HepG2 (cell line): Measurements from ENCODE around the gene TMEM117. TPM values are rescaled to one million over a fixed set of nuclear protein-coding genes. Genes with fewer than 3 reads are reported as not detected.
A peak's percentile ranks its signal among the peaks of the same experiment; 100 is the strongest.

ENCODE experiments used
- BCL3 ChIP-seq: sonication (generic); formaldehyde crosslinking; IDR thresholded peaks from 2 replicates; pipeline ENCODE4 v1.5.1; 2020; ENCODE audit warnings: mild to moderate bottlenecking, missing genetic modification reagents, moderate library complexity
- BRF2 ChIP-seq: sonication (generic); formaldehyde crosslinking; IDR thresholded peaks from 2 replicates; pipeline ENCODE4 v1.8.1; 2022; ENCODE audit warnings: mild to moderate bottlenecking, missing genetic modification reagents
- EED ChIP-seq: sonication (generic); formaldehyde crosslinking; IDR thresholded peaks from 2 replicates; pipeline ENCODE4 v1.5.0; 2020; ENCODE audit warnings: mild to moderate bottlenecking, missing genetic modification reagents
- FOXA1 ChIP-seq, 2 experiments: fragments of 450-650 bp in 1 of 2; sonication (generic) in 1 of 2; formaldehyde crosslinking in 1 of 2; IDR thresholded peaks; 2 replicates each; pipeline versions ENCODE4 v1.4.0 to v1.6.1; 2016 to 2020; ENCODE audit warnings: missing genetic modification reagents in 1 of 2
- FOXK2 ChIP-seq: fragments of 450-650 bp; IDR thresholded peaks from 2 replicates; pipeline ENCODE4 v1.6.1; 2016
- KDM1A ChIP-seq: IDR thresholded peaks from 2 replicates; pipeline ENCODE4 v1.6.1; 2016; ENCODE audit warnings: missing compliant biosample characterization
- KLF13 ChIP-seq: sonication (generic); formaldehyde crosslinking; IDR thresholded peaks from 2 replicates; pipeline ENCODE4 v1.4.0; 2020; ENCODE audit warnings: mild to moderate bottlenecking, missing genetic modification reagents
- MAF1 ChIP-seq: sonication (generic); formaldehyde crosslinking; IDR thresholded peaks from 2 replicates; pipeline ENCODE4 v1.5.0; 2020; ENCODE audit warnings: missing genetic modification reagents, borderline replicate concordance
- MAFG ChIP-seq: sonication (generic); formaldehyde crosslinking; IDR thresholded peaks from 2 replicates; pipeline ENCODE4 v1.5.1; 2020; ENCODE audit warnings: mild to moderate bottlenecking, missing genetic modification reagents
- NCOA5 ChIP-seq: sonication (generic); formaldehyde crosslinking; IDR thresholded peaks from 2 replicates; pipeline ENCODE4 v1.4.0; 2020; ENCODE audit warnings: missing genetic modification reagents
- NFRKB ChIP-seq: fragments of 450-650 bp; IDR thresholded peaks from 2 replicates; pipeline ENCODE4 v1.6.1; 2017
- PAX8 ChIP-seq: sonication (generic); formaldehyde crosslinking; IDR thresholded peaks from 2 replicates; pipeline ENCODE4 v1.8.0; 2022; ENCODE audit warnings: mild to moderate bottlenecking, missing genetic modification reagents, borderline replicate concordance
- RFX5 ChIP-seq: IDR thresholded peaks from 2 replicates; pipeline ENCODE4 v1.6.1; 2011; ENCODE audit warnings: low read depth, low read length, improper control_type of control experiment
- SRSF4 ChIP-seq: fragments of 200-400 bp; formaldehyde crosslinking; IDR thresholded peaks from one replicate; pipeline ENCODE4 v1.6.1; 2018; ENCODE audit warnings: mild to moderate bottlenecking, low read depth, low read length, moderate library complexity; ENCODE audit not compliant: poor library complexity, severe bottlenecking
- THAP9 ChIP-seq: sonication (generic); formaldehyde crosslinking; IDR thresholded peaks from 2 replicates; pipeline ENCODE4; 2020; ENCODE audit warnings: missing genetic modification reagents, mild to moderate bottlenecking, borderline replicate concordance
- TMF1 ChIP-seq: sonication (generic); formaldehyde crosslinking; IDR thresholded peaks from 2 replicates; pipeline ENCODE4 v1.8.1; 2022; ENCODE audit warnings: low read depth, missing genetic modification reagents
- TOPORS ChIP-seq: sonication (generic); formaldehyde crosslinking; IDR thresholded peaks from 2 replicates; pipeline ENCODE4 v1.8.0; 2023; ENCODE audit warnings: mild to moderate bottlenecking, missing genetic modification reagents
- YEATS2 ChIP-seq: sonication (generic); formaldehyde crosslinking; IDR thresholded peaks from 2 replicates; pipeline ENCODE4 v1.4.0; 2020; ENCODE audit warnings: missing genetic modification reagents, borderline replicate concordance
- YEATS4 ChIP-seq: sonication (generic); formaldehyde crosslinking; IDR thresholded peaks from 2 replicates; pipeline ENCODE4 v1.4.0; 2020; ENCODE audit warnings: missing genetic modification reagents, borderline replicate concordance
- ZKSCAN8 ChIP-seq: IDR thresholded peaks from 2 replicates; pipeline ENCODE4 v1.6.1; 2016; ENCODE audit warnings: borderline replicate concordance, missing genetic modification reagents, missing compliant biosample characterization
- ZNF256 ChIP-seq: sonication (generic); formaldehyde crosslinking; conservative IDR thresholded peaks from 2 replicates; pipeline ENCODE4 v1.4.0; 2020; ENCODE audit warnings: missing genetic modification reagents
- ZNF33A ChIP-seq: sonication (generic); formaldehyde crosslinking; IDR thresholded peaks from 2 replicates; pipeline ENCODE4 v1.5.1; 2020; ENCODE audit warnings: missing genetic modification reagents, mild to moderate bottlenecking, moderate library complexity, borderline replicate concordance
- ZNF678 ChIP-seq: sonication (generic); formaldehyde crosslinking; IDR thresholded peaks from 2 replicates; pipeline ENCODE4 v1.4.0; 2020; ENCODE audit warnings: mild to moderate bottlenecking, missing genetic modification reagents
- ZNF7 ChIP-seq: IDR thresholded peaks from 2 replicates; pipeline ENCODE4 v1.6.1; 2016; ENCODE audit warnings: missing biosample characterization, missing genetic modification reagents
- ZNF737 ChIP-seq: sonication (generic); formaldehyde crosslinking; IDR thresholded peaks from 2 replicates; pipeline ENCODE4 v1.5.0; 2020; ENCODE audit warnings: missing genetic modification reagents, mild to moderate bottlenecking, borderline replicate concordance
- ZNF790 ChIP-seq: sonication (generic); formaldehyde crosslinking; IDR thresholded peaks from 2 replicates; pipeline ENCODE4 v1.8.0; 2022; ENCODE audit warnings: missing genetic modification reagents, mild to moderate bottlenecking, borderline replicate concordance
- ZSCAN30 ChIP-seq: sonication (generic); formaldehyde crosslinking; IDR thresholded peaks from 2 replicates; pipeline ENCODE4 v1.5.0; 2020; ENCODE audit warnings: mild to moderate bottlenecking, missing genetic modification reagents
- polyA plus RNA-seq, 8 experiments: library from polyadenylated mRNA; depleted of rRNA in 3 of 8; stranded (reverse) in 7 of 8; unstranded in 1 of 8; fragments of >200 nt; fragmentation: Illumina TruSeq in 4 of 8; extraction: Trizol in 4 of 8; gene quantifications; 2 replicates each; pipeline versions ENCODE4 v1.2.1 to v1.2.3, GENCODE V29; 2011 to 2016; ENCODE audit warnings: low read depth in 4 of 8, missing spikeins in 1 of 8, mixed read lengths in 1 of 8; ENCODE audit not compliant: insufficient read depth in 1 of 8
- total RNA-seq, 5 experiments: library from RNA; depleted of rRNA; stranded (reverse); fragments of >200 nt; fragmentation: Illumina TruSeq; extraction: Trizol; gene quantifications; 2 replicates each; pipeline ENCODE4 v1.2.3, GENCODE V29; 2016; ENCODE audit warnings: low read depth in 1 of 5

TMEM117 gene
- total and polyA plus RNA-seq, 2 of the 13 experiments (the other 11 are each of a cell fraction or from before 2014, with no cell fraction given), result 2.8 to 8.5 TPM

- no peak; the same call in 1 of the 2 replicates for TF ChIP-seq BRF2 (CRISPR knock-in tag)
- 0 out of 2 replicates have a peak, but pooled peaks have one; percentile 13 for TF ChIP-seq THAP9
- no peak for TF ChIP-seq SRSF4
- no peak for TF ChIP-seq ZKSCAN8 (CRISPR knock-in tag)
- TF ChIP-seq ZNF678 (CRISPR knock-in tag), result no peak
- TF ChIP-seq EED (CRISPR knock-in tag), result no peak
- no peak for TF ChIP-seq MAFG (CRISPR knock-in tag)
- no peak; the same call in 1 of the 2 replicates for TF ChIP-seq TOPORS (CRISPR knock-in tag)
- no peak for TF ChIP-seq ZNF7 (CRISPR knock-in tag)
- TF ChIP-seq YEATS4 (CRISPR knock-in tag), result peak; percentile 72; the same call in 1 of the 2 replicates
- no peak for TF ChIP-seq NFRKB
- TF ChIP-seq ZNF256 (CRISPR knock-in tag), result no peak
- TF ChIP-seq BCL3 (CRISPR knock-in tag), result peak; percentile 11; the same call in 1 of the 2 replicates
- peak; percentile 88; the same call in 1 of the 2 replicates for TF ChIP-seq PAX8 (CRISPR knock-in tag)
- TF ChIP-seq FOXK2, result no peak
- no peak for TF ChIP-seq FOXA1 (IDR thresholded peaks at IDR 0.05)
- no peak for TF ChIP-seq FOXA1 (CRISPR knock-in tag; IDR thresholded peaks at IDR 0.05)
- no peak for TF ChIP-seq KLF13 (CRISPR knock-in tag)
- TF ChIP-seq ZNF790 (CRISPR knock-in tag), result no peak
- no peak for TF ChIP-seq KDM1A (CRISPR knock-in tag)
- TF ChIP-seq NCOA5 (CRISPR knock-in tag), result no peak
- no peak for TF ChIP-seq ZSCAN30 (CRISPR knock-in tag)
- peak; percentile 32; the same call in 1 of the 2 replicates for TF ChIP-seq YEATS2
- TF ChIP-seq ZNF33A, result no peak
- TF ChIP-seq ZNF737, result no peak
- TF ChIP-seq RFX5, result no peak
- peak; percentile 47; the same call in 1 of the 2 replicates for TF ChIP-seq TMF1 (CRISPR knock-in tag)
- TF ChIP-seq MAF1 (CRISPR knock-in tag), result no peak
These were observed at the start of gene TMEM117 (continued) for GRCh38 chr12:43835656-43836474.
